Measurements from ENCODE around the gene CA5A. TPM values are rescaled to one million over a fixed set of nuclear protein-coding genes. Genes with fewer than 3 reads are reported as not detected.

Gene CA5A
- total RNA-seq, 4 donors from 2014 or later, result not detected

- TF ChIP-seq EP300 (IDR thresholded peaks at IDR 0.05; ENCODE audit: low read depth) (no peak), CTCF (IDR thresholded peaks at IDR 0.05) (no peak), POLR2A (IDR thresholded peaks at IDR 0.05) (no peak), POLR2AphosphoS5 (IDR thresholded peaks at IDR 0.05) (no peak)
- no peak overlapping the region for H3K27ac ChIP-seq
- WGBS, 2 donors (ENCODE audit: low coverage in 1 of 2), result 62 to 86% methylated on average over 2 to 14 of the region's 14 CpGs
- peaks cover 24 to 59% (median 36%) of the 10 kb centered on the region in 4 donors for H3K4me1 ChIP-seq
- intact Hi-C loops (cut with DNase I; ENCODE audit: low total_unique reads) (no loop called here), in situ Hi-C loops (cut with MboI; ENCODE audit: low pct_ligation_motif_present in 1 of 4, low pct_unique_long_range_greater_than_20kb in 1 of 4, low sequenced_read_pairs in 3 of 4) (no loop called here)
- no peaks in the 10 kb centered on the region for H3K36me3 ChIP-seq
- no peaks in the 10 kb centered on the region for H3K27me3 ChIP-seq
- H3K4me3 ChIP-seq, result no peak overlapping the region
- no peaks in the 10 kb centered on the region for H3K9me3 ChIP-seq
- DNase-seq, result no peak
Observed at GRCh38 chr16:87851141-87851587, 85.2 kb downstream of the CA5A start.

GRCh38 chr16:87850009-87851006, 86.0 kb downstream of the CA5A start:
- Histone ChIP-seq H3K27ac (peak overlapping the region in 1 of 4 donors; percentile 44), H3K4me1 (peaks cover 19 to 51% (median 28%) of the 10 kb centered on the region in 4 donors), H3K27me3 (no peaks in the 10 kb centered on the region), H3K4me3 (no peak overlapping the region), H3K9me3 (no peaks in the 10 kb centered on the region), H3K36me3 (no peaks in the 10 kb centered on the region)
- 45 to 55% methylated on average over 2 to 21 of the region's 25 CpGs for WGBS, 2 donors (ENCODE audit: low coverage in 1 of 2)
- TF ChIP-seq EP300 (IDR thresholded peaks at IDR 0.05; ENCODE audit: low read depth) (no peak), POLR2A (IDR thresholded peaks at IDR 0.05) (no peak), CTCF (IDR thresholded peaks at IDR 0.05) (peak; percentile 94 to 97 (median 95)), POLR2AphosphoS5 (IDR thresholded peaks at IDR 0.05) (no peak)
- in situ Hi-C loops (cut with MboI; ENCODE audit: low pct_ligation_motif_present in 1 of 4, low pct_unique_long_range_greater_than_20kb in 1 of 4, low sequenced_read_pairs in 3 of 4) (no loop called here), intact Hi-C loops (cut with DNase I; ENCODE audit: low total_unique reads) (no loop called here)
- DNase-seq, result peak; percentile 72

DNA sequence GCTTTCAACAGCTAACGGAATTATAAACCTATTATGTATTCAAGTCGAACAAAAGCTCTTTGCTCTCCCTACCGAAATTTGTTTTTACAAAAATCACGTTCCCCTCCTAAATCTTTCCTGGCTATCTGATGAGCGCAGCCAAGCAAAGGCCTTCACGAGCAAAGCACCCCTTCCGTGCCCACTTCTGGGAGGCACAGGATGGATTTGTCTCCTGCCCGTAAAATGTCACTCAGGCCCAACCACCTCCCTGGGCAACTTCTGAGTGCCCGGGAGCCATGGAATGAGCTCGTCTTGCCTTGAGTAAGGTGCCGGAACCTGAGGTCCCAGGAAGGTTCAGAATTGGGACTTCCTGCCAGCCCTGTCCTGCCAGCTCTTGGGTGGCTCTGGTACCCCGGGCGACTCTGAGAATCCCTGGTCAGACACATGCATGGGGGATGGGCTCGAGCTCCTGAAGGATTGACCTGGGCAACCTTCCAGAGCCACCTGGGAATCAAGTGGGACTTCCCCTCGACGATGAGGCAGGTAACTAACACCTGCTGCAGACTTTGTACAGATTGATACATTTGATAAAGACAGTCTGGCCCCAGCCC, 86.8 kb downstream of the CA5A start:
- no peak for TF ChIP-seq CTCF (IDR thresholded peaks at IDR 0.05)
- TF ChIP-seq POLR2A (IDR thresholded peaks at IDR 0.05), result no peak
- no peak for TF ChIP-seq EP300 (IDR thresholded peaks at IDR 0.05; ENCODE audit: low read depth)
- TF ChIP-seq POLR2AphosphoS5 (IDR thresholded peaks at IDR 0.05), result no peak
- Histone ChIP-seq H3K4me1 (peaks cover 16 to 44% (median 25%) of the 10 kb centered on the region in 4 donors), H3K4me3 (no peak overlapping the region), H3K27ac (peak overlapping the region in 1 of 4 donors; percentile 44), H3K27me3 (no peaks in the 10 kb centered on the region), H3K9me3 (no peaks in the 10 kb centered on the region), H3K36me3 (no peaks in the 10 kb centered on the region)
- DNase-seq, result no peak
- intact Hi-C loops (cut with DNase I; ENCODE audit: low total_unique reads) (no loop called here), in situ Hi-C loops (cut with MboI; ENCODE audit: low pct_ligation_motif_present in 1 of 4, low pct_unique_long_range_greater_than_20kb in 1 of 4, low sequenced_read_pairs in 3 of 4) (no loop called here)
- WGBS, 2 donors (ENCODE audit: low coverage in 1 of 2), result 75% methylated on average over 2 to 15 of the region's 16 CpGs

- Histone ChIP-seq H3K36me3 (no peaks in the 10 kb centered on the region), H3K9me3 (no peaks in the 10 kb centered on the region), H3K27ac (peak overlapping the region in 1 of 4 donors; percentile 44), H3K4me3 (no peak overlapping the region), H3K4me1 (peaks cover 9 to 37% (median 18%) of the 10 kb centered on the region in 4 donors), H3K27me3 (no peaks in the 10 kb centered on the region)
- in situ Hi-C loops (cut with MboI; ENCODE audit: low pct_ligation_motif_present in 1 of 4, low pct_unique_long_range_greater_than_20kb in 1 of 4, low sequenced_read_pairs in 3 of 4) (no loop called here), intact Hi-C loops (cut with DNase I; ENCODE audit: low total_unique reads) (no loop called here)
- 69 to 72% methylated on average over 7 to 18 of the region's 18 CpGs for WGBS, 2 donors (ENCODE audit: low coverage in 1 of 2)
- TF ChIP-seq CTCF (IDR thresholded peaks at IDR 0.05) (no peak), POLR2AphosphoS5 (IDR thresholded peaks at IDR 0.05) (no peak), POLR2A (IDR thresholded peaks at IDR 0.05) (no peak), EP300 (IDR thresholded peaks at IDR 0.05; ENCODE audit: low read depth) (no peak)
- no peak for DNase-seq
Observed at GRCh38 chr16:87848676-87849345, 87.5 kb downstream of the CA5A start.

Measured in transverse colon (tissue), 4 donors.